GM19397 (cell line): ENCODE data around the gene LSM12.

Experiments used
- ATAC-seq: cut with Tn5 transposase; IDR thresholded peaks from one replicate; pipeline ENCODE4 v1.9.1; 2021; ENCODE audit warnings: mild to moderate bottlenecking, moderate library complexity; ENCODE audit not compliant: unreplicated experiment

Gene LSM12

GRCh38 chr17:44095647-44096496 lies 29.4 kb upstream of the LSM12 start:
- ATAC-seq, result no peak

GRCh38 chr17:44095388-44095646 lies 28.8 kb upstream of the LSM12 start:
- ATAC-seq, result no peak

GRCh38 chr17:44094701-44095387 lies 28.4 kb upstream of the LSM12 start:
- ATAC-seq, result no peak

- no peak for ATAC-seq
Measured at GRCh38 chr17:44093231-44093900, 26.9 kb upstream of the LSM12 start.

GRCh38 chr17:44092051-44092450 lies 25.6 kb upstream of the LSM12 start:
- no peak for ATAC-seq

GRCh38 chr17:44091200-44091997 lies 24.9 kb upstream of the LSM12 start:
- no peak for ATAC-seq

DNA sequence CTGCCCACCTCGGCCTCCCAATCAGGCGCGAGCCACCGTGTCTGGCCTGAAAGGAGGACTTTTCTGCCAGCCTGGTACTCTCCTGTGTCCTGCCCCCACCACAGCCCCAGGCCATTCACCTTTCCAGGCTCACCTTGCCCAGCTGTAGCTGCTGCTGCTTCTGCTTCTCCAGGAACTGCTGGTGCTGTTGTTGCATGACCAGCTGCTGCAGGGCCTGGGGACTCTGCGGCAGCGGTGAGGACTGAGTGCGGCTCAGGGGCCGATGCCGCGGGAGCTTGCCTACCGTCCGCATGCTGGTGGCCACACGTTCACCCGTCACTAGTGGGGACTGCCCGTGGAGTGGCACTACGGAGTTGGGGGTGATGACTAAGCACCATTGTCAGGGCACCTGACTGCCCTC lies 21.8 kb upstream of the LSM12 start:
- no peak for ATAC-seq

GRCh38 chr17:44087319-44087718 lies 20.8 kb upstream of the LSM12 start:
- ATAC-seq, result no peak

- ATAC-seq, result no peak
Measured at GRCh38 chr17:44086364-44087311, 20.2 kb upstream of the LSM12 start.

DNA sequence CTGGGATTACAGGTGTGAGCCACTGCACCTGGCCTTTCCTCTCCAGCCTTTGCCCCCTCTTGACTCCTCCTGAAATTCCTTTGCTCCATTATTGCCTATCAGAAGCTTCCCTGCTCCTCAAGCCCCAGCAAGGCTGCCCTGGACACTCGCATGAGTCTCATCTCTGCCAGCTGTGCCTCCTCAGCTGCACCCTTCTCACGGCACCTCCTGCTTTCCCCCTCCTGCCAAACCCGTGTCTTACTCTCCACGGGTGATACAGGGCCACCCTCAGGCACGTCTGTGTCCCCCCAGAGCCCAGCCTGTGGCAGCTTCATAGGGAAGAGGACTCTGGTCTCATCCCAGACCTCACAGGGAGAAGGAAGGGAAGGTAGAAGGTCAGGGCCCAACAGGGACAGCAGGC lies 19.4 kb upstream of the LSM12 start:
- no peak for ATAC-seq

DNA sequence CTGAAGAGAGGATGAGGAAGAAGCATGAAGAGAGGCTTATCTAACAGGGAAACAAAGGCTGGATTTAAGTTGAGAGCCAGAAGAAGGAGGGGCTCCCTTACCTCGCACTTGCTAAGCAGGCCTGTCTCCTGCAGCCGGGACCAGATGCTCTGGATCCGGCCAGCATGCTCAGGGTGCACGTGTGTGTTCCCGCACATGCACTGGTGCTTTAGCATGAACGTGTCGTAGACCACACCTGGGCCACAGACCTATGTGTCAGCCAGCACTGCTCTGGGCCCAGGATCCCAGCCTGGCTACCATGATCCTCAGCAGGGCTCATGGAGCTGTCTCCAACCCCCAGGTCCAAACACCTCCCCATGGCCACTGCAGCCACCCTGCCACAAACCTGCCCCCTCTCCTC lies 18.4 kb upstream of the LSM12 start:
- ATAC-seq, result no peak

DNA sequence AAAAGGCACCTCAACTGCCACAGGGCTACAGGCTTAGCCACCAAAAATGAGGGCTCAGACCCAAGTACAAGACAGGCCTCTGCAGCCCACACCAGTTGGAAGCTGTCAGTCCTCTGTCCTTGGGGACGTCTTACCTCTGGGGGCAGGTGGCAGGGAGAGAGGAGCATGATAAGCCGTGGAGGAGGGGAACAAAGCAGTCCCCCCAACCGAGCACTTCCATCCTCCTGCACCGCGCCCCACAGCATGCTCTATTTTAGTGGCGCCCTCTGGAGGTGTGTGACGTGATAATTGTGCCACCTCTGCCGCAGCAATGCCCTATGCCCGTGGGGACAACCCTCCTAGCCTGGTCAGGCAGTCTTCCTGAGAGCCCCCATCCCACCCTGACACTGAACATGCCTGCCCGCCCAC lies 17.7 kb upstream of the LSM12 start:
- ATAC-seq, result no peak

- no peak for ATAC-seq
Measured at GRCh38 chr17:44083250-44083849, 16.9 kb upstream of the LSM12 start.

- no peak for ATAC-seq
Measured at GRCh38 chr17:44082256-44082927, 15.9 kb upstream of the LSM12 start.

- no peak for ATAC-seq
Measured at GRCh38 chr17:44081681-44082080, 15.2 kb upstream of the LSM12 start.

DNA sequence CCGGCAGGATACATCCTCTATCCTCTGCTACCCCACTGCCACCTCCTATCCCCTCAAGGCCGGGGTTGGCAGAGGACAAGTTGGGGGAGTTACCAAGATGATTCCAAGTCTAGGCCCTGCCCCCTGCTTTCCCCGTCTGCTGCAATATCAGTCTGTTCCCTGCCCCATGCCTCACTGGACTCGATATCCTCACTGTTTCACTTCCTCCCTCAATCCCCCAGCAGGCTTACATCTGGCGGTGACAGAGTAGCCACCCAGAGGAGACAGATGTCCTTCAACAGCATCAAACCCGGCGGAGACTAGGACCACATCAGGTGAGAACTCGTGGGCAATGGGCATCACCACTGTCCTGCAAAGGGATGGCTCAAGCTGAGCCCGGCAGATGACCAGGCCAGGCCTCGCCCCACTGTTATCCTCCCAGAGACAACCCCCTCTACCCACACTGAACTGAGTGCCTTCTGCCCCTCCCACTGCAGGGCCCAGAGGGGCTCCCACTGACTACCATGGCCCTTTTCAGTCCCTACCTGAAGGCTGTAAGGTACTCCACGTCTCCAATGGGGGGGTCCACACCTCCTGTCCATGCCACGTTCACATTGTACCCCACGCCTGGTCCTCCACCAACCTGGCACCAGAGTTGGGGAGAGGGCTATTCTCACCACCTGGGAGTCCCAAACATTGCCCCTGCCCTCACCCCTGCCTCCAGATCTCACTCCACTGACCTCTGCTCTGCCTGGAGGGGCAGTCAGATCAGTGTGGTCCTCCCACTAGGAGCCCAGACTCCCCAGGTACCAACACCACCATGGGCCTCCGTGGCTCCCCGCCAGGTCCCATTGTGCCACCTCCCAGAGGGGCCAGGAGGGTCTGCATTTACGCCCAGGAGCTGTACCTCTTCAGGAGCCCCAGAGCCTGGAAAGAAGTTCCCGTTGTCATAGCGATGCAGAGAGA lies 13.7 kb upstream of the LSM12 start:
- no peak for ATAC-seq

- no peak for ATAC-seq
Measured at GRCh38 chr17:44078412-44078811, 11.9 kb upstream of the LSM12 start.

DNA sequence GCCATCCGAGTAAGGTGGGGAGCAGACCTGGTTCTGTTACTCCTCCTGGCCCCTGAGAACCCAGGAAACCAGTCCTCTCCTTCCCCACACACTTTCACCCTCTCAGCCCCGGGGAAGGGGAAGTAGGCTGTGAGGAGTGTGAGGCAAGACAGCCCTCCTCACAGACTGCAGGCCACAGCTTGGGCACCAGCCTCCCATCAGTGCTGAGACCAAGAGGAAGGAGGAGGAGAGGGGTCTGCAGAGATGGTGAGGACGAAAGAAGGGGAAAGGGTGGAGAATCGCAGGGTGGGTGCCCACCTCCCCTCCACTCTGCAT lies 11.1 kb upstream of the LSM12 start:
- no peak for ATAC-seq
